IPS-18c (cell line): ENCODE data around the gene MDM4.

Source experiments
- H3K4me3 ChIP-seq: 2 replicates; pipeline ENCODE4 v1.7.0; 2013; ENCODE audit warnings: low read depth, mild to moderate bottlenecking, low read length, moderate library complexity; ENCODE audit not compliant: insufficient read depth
- H3K9me3 ChIP-seq: one replicate; pipeline ENCODE4 v1.6.1; 2013; ENCODE audit warnings: mild to moderate bottlenecking, low read length, moderate library complexity; ENCODE audit not compliant: control insufficient read depth, insufficient read depth

The MDM4 gene

GRCh38 chr1:204516180-204516879, at the start of gene MDM4:
TSS of gene MDM4 (plus strand) at chr1:204516406. CDS start at chr1:204525519, 9,113 bp downstream.
- Histone ChIP-seq H3K4me3 (peak within 1 kb of the TSS; percentile 94), H3K9me3 (peaks cover 2% of the 10 kb centered on the region)

GRCh38 chr1:204466416-204467405, 49.5 kb upstream of the MDM4 start:
- H3K4me3 ChIP-seq, result no peak overlapping the region
- peaks cover 2% of the 10 kb centered on the region for H3K9me3 ChIP-seq

- Histone ChIP-seq H3K4me3 (no peak overlapping the region), H3K9me3 (peaks cover 2% of the 10 kb centered on the region)
Measured at GRCh38 chr1:204468206-204468605, 48.0 kb upstream of the MDM4 start.

- Histone ChIP-seq H3K4me3 (no peak overlapping the region), H3K9me3 (peaks cover 2% of the 10 kb centered on the region)
Measured at GRCh38 chr1:204468766-204469302, 47.4 kb upstream of the MDM4 start.

GRCh38 chr1:204469304-204469703, 46.9 kb upstream of the MDM4 start:
- H3K9me3 ChIP-seq, result peaks cover 2% of the 10 kb centered on the region
- no peak overlapping the region for H3K4me3 ChIP-seq

GRCh38 chr1:204471687-204472086, 44.5 kb upstream of the MDM4 start:
- no peaks in the 10 kb centered on the region for H3K9me3 ChIP-seq
- H3K4me3 ChIP-seq, result no peak overlapping the region

- Histone ChIP-seq H3K4me3 (no peak overlapping the region), H3K9me3 (no peaks in the 10 kb centered on the region)
Measured at GRCh38 chr1:204472660-204473059, 43.5 kb upstream of the MDM4 start.

GRCh38 chr1:204473400-204473965, 42.7 kb upstream of the MDM4 start:
- Histone ChIP-seq H3K4me3 (no peak overlapping the region), H3K9me3 (no peaks in the 10 kb centered on the region)

GRCh38 chr1:204475656-204476432, 40.4 kb upstream of the MDM4 start:
- Histone ChIP-seq H3K9me3 (no peaks in the 10 kb centered on the region), H3K4me3 (no peak overlapping the region)

GRCh38 chr1:204476563-204476962, 39.6 kb upstream of the MDM4 start:
- H3K4me3 ChIP-seq, result no peak overlapping the region
- no peaks in the 10 kb centered on the region for H3K9me3 ChIP-seq

GRCh38 chr1:204477036-204477740, 39.0 kb upstream of the MDM4 start:
- no peak overlapping the region for H3K4me3 ChIP-seq
- no peaks in the 10 kb centered on the region for H3K9me3 ChIP-seq

GRCh38 chr1:204478172-204478899, 37.9 kb upstream of the MDM4 start:
- no peaks in the 10 kb centered on the region for H3K9me3 ChIP-seq
- no peak overlapping the region for H3K4me3 ChIP-seq

GRCh38 chr1:204478921-204479320, 37.3 kb upstream of the MDM4 start:
- Histone ChIP-seq H3K4me3 (no peak overlapping the region), H3K9me3 (no peaks in the 10 kb centered on the region)

- no peaks in the 10 kb centered on the region for H3K9me3 ChIP-seq
- H3K4me3 ChIP-seq, result no peak overlapping the region
Measured at GRCh38 chr1:204479387-204480136, 36.6 kb upstream of the MDM4 start.

- no peak overlapping the region for H3K4me3 ChIP-seq
- H3K9me3 ChIP-seq, result no peaks in the 10 kb centered on the region
Measured at GRCh38 chr1:204480515-204480914, 35.7 kb upstream of the MDM4 start.
